MM.1S (cell line): ENCODE results near the gene TAF6.

ENCODE experiments used
- DNase-seq: peaks from one replicate; pipeline ENCODE4 v3.0.0-alpha.2; 2015
- H2AFZ ChIP-seq: fragments of 300-600 bp; sonication (generic); 2 replicates; pipeline ENCODE4 v1.6.0; 2016; ENCODE audit warnings: antibody characterized with exemption, low read length
- H3F3A ChIP-seq: fragments of 300-600 bp; sonication (generic); 2 replicates; pipeline ENCODE4 v1.6.1; 2016; ENCODE audit warnings: mild to moderate bottlenecking, antibody characterized with exemption, low read length, moderate library complexity, mixed read lengths; ENCODE audit not compliant: insufficient read depth
- H3K27ac ChIP-seq: fragments of 300-600 bp; sonication (generic); 2 replicates; pipeline ENCODE4 v1.5.1; 2016; ENCODE audit warnings: mild to moderate bottlenecking, low read length
- H3K27me3 ChIP-seq: fragments of 300-600 bp; sonication (generic); replicated peaks from 2 replicates; pipeline ENCODE4 v1.6.0; 2016; ENCODE audit warnings: low read length; ENCODE audit not compliant: insufficient read depth
- H3K36me3 ChIP-seq: fragments of 300-600 bp; sonication (generic); replicated peaks from 2 replicates; pipeline ENCODE4 v1.6.1; 2016; ENCODE audit warnings: mild to moderate bottlenecking, low read length, mixed read lengths; ENCODE audit not compliant: insufficient read depth
- H3K4me1 ChIP-seq: fragments of 300-600 bp; sonication (generic); 2 replicates; pipeline ENCODE4 v1.6.1; 2016; ENCODE audit warnings: low read length, mixed read lengths
- H3K4me2 ChIP-seq: fragments of 300-600 bp; sonication (generic); 2 replicates; pipeline ENCODE4 v1.6.0; 2016; ENCODE audit warnings: low read depth, low read length
- H3K4me3 ChIP-seq: fragments of 300-600 bp; sonication (generic); 2 replicates; pipeline ENCODE4 v1.5.1; 2016; ENCODE audit warnings: low read length, mixed read lengths
- H3K79me2 ChIP-seq: fragments of 300-600 bp; sonication (generic); 2 replicates; pipeline ENCODE4 v1.6.1; 2016; ENCODE audit warnings: mixed run types, low read length, mixed read lengths
- H3K9ac ChIP-seq: fragments of 300-600 bp; sonication (generic); 2 replicates; pipeline ENCODE4 v1.6.1; 2016; ENCODE audit warnings: low read length, mixed read lengths
- H3K9me2 ChIP-seq: fragments of 300-600 bp; sonication (generic); replicated peaks from 2 replicates; pipeline ENCODE4 v1.6.1; 2016; ENCODE audit warnings: mild to moderate bottlenecking, low read length, mixed read lengths; ENCODE audit not compliant: insufficient read depth
- H3K9me3 ChIP-seq: fragments of 300-600 bp; sonication (generic); replicated peaks from 2 replicates; pipeline ENCODE4 v1.6.1; 2016; ENCODE audit warnings: mild to moderate bottlenecking, low read length, mixed read lengths; ENCODE audit not compliant: insufficient read depth
- H4K20me1 ChIP-seq: fragments of 300-600 bp; sonication (generic); 2 replicates; pipeline ENCODE4 v1.6.1; 2016; ENCODE audit warnings: mild to moderate bottlenecking, low read length, moderate library complexity, mixed read lengths; ENCODE audit not compliant: insufficient read depth
- CTCF ChIP-seq: fragments of 300-600 bp; sonication (generic); IDR thresholded peaks from 2 replicates; pipeline ENCODE4 v1.5.1; 2016; ENCODE audit warnings: antibody characterized with exemption, low read length, mixed read lengths
- EZH2 ChIP-seq: fragments of 300-600 bp; sonication (generic); optimal IDR thresholded peaks from 2 replicates; pipeline ENCODE3; 2017; ENCODE audit warnings: low read depth, mild to moderate bottlenecking, antibody characterized with exemption, low read length, mixed read lengths
- EZH2phosphoT487 ChIP-seq: fragments of 300-600 bp; sonication (generic); IDR thresholded peaks from 2 replicates; pipeline ENCODE4 v1.6.1; 2018; ENCODE audit warnings: antibody characterized with exemption, low read length

The TAF6 gene

GRCh38 chr7:100093925-100094486 is 25.2 kb downstream of the TAF6 start:
- Histone ChIP-seq H3F3A (peaks cover 54% of the 10 kb centered on the region), H3K4me1 (peaks cover 9% of the 10 kb centered on the region; the same call in 1 of the 2 replicates), H2AFZ (no peak overlapping the region), H3K4me2 (no peak overlapping the region), H3K27ac (no peak overlapping the region), H3K36me3 (peaks cover 52% of the 10 kb centered on the region), H3K9me2 (no peaks in the 10 kb centered on the region), H3K79me2 (peaks cover 71% of the 10 kb centered on the region), H3K27me3 (no peaks in the 10 kb centered on the region), H3K9ac (no peak overlapping the region), H3K4me3 (no peak overlapping the region), H3K9me3 (no peaks in the 10 kb centered on the region), H4K20me1 (no peaks in the 10 kb centered on the region)
- no peak for DNase-seq
- no peak for TF ChIP-seq CTCF

GRCh38 chr7:100093498-100093897 is 25.7 kb downstream of the TAF6 start:
- no peak overlapping the region for H3K4me2 ChIP-seq
- H3K36me3 ChIP-seq: peaks cover 47% of the 10 kb centered on the region
- H3K27me3 ChIP-seq: no peaks in the 10 kb centered on the region
- peaks cover 71% of the 10 kb centered on the region for H3K79me2 ChIP-seq
- no peaks in the 10 kb centered on the region for H3K9me3 ChIP-seq
- peaks cover 54% of the 10 kb centered on the region for H3F3A ChIP-seq
- H2AFZ ChIP-seq: no peak overlapping the region
- H3K27ac ChIP-seq: no peak overlapping the region
- H3K4me3 ChIP-seq: no peak overlapping the region
- H3K9ac ChIP-seq: no peak overlapping the region
- no peak for DNase-seq
- H3K4me1 ChIP-seq: peaks cover 9% of the 10 kb centered on the region; the same call in 1 of the 2 replicates
- no peaks in the 10 kb centered on the region for H4K20me1 ChIP-seq
- TF ChIP-seq EZH2: no peak
- no peak for TF ChIP-seq CTCF
- TF ChIP-seq EZH2phosphoT487: no peak
- no peaks in the 10 kb centered on the region for H3K9me2 ChIP-seq

GRCh38 chr7:100093054-100093453 is 26.1 kb downstream of the TAF6 start:
- no peak for DNase-seq
- H4K20me1 ChIP-seq: no peaks in the 10 kb centered on the region
- H3K4me2 ChIP-seq: no peak overlapping the region
- H3K9me2 ChIP-seq: no peaks in the 10 kb centered on the region
- H3F3A ChIP-seq: peaks cover 54% of the 10 kb centered on the region
- H3K27ac ChIP-seq: no peak overlapping the region
- H2AFZ ChIP-seq: no peak overlapping the region
- H3K4me1 ChIP-seq: peaks cover 9% of the 10 kb centered on the region; the same call in 1 of the 2 replicates
- TF ChIP-seq CTCF (no peak), EZH2 (no peak), EZH2phosphoT487 (no peak)
- peaks cover 68% of the 10 kb centered on the region for H3K79me2 ChIP-seq
- no peaks in the 10 kb centered on the region for H3K27me3 ChIP-seq
- no peaks in the 10 kb centered on the region for H3K9me3 ChIP-seq
- peaks cover 43% of the 10 kb centered on the region for H3K36me3 ChIP-seq
- H3K9ac ChIP-seq: no peak overlapping the region
- H3K4me3 ChIP-seq: no peak overlapping the region
